ENCODE results near the gene FBH1.
"Not testable (repeated sequence)": the region's sequence is repeated elsewhere in the genome, so short reads cannot be mapped to it uniquely, and the experiment has no call there.

The FBH1 gene

DNA sequence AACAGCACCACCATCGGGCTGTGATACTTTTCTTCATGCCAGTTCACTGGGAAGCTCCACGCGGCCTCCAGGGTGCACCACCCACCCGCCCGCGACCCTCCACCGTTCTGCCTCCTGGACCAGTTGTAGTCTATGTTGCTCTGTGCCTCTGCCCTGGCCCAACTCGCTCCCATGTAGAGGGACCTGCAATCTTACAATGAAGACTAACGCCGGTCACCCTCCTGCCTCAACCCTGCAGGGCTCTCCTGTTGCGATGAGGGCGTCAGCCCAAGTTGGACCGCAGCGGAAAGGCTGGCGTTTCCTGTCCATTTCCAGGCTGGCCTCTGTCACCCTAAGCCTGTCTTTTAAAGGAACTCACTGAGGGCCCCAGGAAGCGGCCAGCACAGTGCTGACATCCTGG, 52.4 kb downstream of the FBH1 start:
- DNase-seq = no peak

GRCh38 chr10:5943536-5943935, 53.5 kb downstream of the FBH1 start:
- DNase-seq = no peak

- DNase-seq = no peak
These were observed 54.5 kb downstream of the FBH1 start for GRCh38 chr10:5944389-5945189.

GRCh38 chr10:5945190-5945509, 55.1 kb downstream of the FBH1 start:
- DNase-seq = no peak

GRCh38 chr10:5945561-5946418, 55.7 kb downstream of the FBH1 start:
- no peak for DNase-seq

DNA sequence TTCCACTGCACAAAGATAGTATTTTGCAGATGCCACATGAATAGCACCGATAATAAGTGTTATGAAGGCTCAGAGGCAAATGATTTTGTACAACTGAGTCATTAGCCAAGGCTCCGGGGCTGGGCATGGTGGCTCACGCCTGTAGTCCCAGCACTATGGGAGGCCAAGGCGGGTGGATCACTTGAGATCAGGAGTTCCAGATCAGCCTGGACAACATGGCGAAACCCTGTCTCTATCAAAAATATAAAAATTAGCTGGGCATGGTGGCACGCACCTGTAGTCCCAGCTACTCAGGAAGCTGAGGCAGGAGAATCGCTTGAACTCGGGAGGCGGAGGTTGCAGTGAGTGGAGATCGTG, 56.4 kb downstream of the FBH1 start:
- not testable (repeated sequence) for DNase-seq

DNA sequence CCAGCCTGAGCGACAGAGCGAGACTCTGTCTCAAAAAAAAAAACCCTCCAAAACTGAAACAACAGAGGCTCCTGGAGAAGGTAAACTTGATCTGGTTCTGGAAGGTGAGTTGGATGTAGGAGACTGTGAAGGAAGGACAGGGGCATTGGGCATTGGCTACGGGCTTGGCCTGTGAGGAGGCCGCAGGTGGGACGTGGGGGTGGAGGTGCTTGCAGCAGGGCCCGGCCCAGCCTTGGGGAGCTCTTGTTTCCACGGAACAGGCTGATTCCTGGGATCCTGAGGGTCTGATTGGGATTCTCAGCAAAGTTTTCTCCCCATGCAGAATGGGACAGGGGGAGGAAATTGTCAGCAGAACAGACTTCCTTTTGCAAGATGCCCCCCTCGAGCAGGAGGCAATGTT, 56.7 kb downstream of the FBH1 start:
- DNase-seq = no peak

DNA sequence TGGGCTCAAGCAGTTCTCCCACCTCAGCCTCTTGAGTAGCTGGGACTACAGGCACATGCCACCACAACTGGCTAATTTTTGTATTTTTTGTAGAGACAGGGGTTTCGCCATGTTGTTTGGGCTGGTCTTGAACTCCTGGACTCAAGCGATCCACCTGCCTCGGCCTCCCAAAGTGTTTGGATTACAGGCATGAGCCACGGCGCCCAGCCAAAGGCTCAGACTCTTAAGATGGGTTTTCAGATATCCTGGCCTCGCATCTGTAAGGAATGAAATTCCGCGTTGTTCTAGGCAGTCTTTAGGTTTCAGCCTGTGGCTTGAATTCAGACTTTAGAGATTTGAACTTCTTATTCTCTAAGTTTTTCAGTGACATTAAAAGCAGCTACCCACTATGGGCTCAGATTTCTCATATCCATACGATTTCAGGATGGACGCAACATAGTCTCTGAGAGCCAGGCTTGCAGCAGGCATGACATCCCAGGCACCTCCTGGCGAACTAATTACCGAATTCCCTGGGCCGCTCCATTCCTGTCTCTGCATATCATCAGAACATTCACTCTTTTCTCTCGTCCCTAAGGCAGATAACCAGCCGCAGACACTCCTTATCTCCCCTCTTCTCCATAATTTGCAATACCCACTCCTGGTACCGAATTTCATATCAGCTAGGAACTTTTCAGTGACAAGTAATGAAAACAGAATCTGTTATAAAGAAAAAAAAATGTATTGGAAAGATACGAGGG, 57.6 kb downstream of the FBH1 start:
- DNase-seq = no peak

- DNase-seq = no peak
These were observed 58.2 kb downstream of the FBH1 start for GRCh38 chr10:5948208-5948585.

DNA sequence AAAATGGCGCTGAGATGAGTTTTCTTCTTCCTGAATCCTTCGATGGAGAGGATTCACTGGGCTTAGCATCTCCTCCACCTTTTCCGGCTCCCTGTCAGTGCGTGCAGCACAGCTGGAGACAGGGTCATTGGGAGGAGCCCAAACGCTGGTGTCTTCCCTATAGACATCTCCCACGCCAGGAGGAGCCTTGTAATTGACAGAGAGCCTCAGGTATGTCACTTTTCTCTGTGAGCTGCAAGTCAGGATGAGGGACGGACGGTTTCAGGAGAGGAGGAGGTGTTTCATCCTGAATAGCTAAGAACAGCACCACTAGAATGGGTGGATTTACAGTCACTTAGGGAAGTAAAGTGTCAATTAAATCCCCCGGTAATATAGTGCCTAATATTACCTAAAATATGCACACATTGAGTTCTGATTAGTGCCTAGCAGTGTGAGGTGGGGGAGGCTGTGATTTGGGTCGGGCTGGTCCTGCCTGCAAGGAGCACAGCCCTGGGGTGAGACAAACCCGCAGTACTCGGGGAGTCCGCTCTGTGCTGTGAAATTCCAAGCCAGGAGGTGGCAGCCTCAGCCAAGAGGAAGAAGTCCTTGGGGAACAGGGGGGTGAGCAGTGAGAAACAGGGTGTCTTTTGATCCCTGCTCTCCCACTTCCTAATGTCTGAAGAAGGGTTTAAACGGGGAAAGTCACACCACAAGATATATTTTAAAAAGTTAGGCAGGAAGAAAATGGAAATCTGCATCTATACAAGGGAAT, 59.1 kb downstream of the FBH1 start:
- peak; percentile 1 for DNase-seq

- no peak for DNase-seq
These were observed 61.2 kb downstream of the FBH1 start for GRCh38 chr10:5951167-5951711.

- DNase-seq = no peak
These were observed 61.8 kb downstream of the FBH1 start for GRCh38 chr10:5951721-5952407.

DNA sequence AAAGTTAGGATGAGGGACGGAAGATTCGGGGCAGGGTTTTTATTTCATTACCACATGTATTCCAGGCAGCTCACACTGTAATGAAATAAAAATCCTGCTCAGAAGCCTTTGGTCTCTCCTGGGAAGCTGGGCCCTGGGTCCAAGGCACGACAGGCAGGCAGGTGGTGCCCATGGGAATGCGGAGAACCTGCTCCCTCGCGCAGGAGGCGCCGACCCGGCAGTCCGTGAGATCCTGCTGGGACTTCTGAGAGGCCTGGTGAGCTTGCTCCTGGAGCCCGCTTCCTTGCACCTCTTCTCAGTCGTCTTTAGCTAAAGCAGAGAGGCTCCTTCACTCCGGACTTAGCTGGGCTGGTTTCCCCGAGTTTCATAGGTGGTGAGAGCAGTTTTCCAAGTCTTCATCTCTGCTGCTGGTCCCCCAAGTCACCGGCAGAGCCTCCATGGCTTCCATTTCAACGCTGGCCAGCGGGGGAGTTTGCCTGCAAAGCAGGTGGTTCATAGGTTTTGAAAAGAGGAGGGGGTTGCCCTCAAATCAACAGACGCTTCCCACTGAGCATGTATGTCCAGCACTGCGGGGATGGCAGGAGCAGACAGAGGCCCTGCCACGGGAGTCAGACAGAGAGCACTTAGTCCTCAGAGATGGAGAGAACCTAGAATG, 62.8 kb downstream of the FBH1 start:
- no peak for DNase-seq

DNA sequence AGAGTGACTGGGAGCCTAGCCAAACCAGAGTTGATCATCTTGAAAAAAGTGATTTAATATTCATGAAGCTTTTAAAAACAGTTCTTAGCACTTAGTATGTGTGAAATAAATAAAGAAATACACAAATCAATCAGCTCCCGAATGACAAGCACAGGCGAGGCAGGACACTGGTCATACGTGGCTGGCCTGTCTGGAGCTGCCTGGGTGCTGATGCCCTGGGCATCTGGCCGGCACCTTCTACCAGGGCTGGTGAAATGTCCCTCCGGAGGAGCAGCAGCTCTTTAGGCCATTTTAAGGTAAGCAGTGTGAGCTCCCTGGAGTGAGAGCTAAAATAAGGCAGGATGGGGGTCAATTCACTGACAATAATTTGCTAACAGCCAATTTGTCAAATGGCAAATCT, 63.6 kb downstream of the FBH1 start:
- no peak for DNase-seq

DNA sequence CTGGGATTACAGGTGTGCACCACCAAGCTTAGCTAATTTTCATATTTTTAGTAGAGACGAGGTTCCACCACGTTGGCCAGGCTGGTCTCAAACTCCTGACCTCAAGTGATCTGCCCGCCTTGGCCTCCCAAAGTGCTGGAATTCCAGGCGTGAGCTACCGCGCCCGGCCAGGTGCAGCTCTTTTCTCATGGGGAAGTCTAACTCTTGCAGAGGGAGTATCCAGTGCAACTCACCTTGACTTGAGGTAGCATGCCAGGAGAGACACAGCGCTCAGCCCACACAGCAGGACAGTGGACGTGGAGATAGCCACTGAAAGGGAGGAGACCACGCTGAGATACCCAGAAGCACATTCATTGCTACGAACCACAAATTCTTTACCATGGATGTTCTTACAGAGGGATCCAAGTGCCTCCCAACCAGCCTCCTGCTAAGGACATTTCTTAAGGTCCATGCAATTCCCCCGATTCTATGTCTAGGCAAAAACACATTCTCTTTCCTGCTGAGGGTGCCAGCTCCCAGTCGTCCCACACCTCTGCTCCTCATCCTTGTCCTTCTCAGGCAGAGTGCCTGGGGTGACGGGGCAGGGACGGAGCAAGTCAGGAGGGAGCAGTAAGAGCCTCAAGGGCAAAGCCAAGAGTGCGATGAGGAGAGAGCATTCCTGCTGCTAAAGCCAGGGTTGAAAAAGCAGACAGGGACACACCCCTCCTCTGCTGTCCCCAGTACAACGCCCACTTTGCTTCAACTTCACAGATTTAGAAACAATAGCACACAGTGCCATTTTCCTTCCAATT, 66.3 kb downstream of the FBH1 start:
- DNase-seq = no peak

DNA sequence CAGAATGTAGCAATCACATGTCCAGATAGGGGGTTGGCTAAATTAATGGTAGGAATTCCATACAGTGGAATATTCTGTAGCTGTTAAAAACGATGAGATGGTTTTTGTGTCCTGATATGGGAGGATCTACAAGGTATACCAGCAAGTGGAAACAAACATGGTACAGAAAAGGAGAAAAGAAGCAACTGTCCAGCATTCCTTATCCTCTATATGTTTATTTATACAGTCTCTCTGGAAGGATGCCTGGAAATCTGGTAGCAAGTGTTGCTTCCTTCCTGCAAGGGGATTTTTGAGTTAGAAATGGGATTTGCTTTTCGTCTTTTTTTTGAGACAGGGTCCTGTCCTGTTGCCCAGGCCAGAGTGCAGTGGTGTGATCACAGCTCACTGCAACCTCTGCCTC, 68.0 kb downstream of the FBH1 start:
- DNase-seq = no peak

DNA sequence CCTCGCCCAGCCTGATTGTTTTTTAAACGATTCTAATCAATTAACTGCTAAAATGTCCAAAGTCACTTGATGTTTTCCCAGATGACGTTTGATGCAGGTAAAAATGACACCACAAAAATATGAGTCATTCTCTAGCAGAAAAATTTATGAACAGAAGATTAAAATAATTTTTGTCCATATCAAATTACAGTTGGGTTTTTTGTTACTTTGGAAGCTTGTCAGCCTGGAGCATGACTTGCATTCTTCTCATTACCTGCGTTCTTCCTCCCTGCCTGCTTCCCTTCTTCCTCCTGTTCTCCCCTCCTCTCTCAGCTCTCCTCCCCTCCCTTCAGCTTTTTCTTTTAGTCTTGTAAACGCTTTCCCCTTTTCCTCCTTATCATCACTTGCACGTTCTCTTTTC, 68.6 kb downstream of the FBH1 start:
- no peak for DNase-seq

GRCh38 chr10:5959142-5959541, 69.1 kb downstream of the FBH1 start:
- DNase-seq = no peak

- DNase-seq = no peak
These were observed 69.6 kb downstream of the FBH1 start for GRCh38 chr10:5959581-5960069.

All from stimulated activated naive CD4-positive, alpha-beta T cell treated with Interleukin-2 at 50 U/mL for 16 hours (primary cell).